ENCODE results near the gene CCDC27.

Gene CCDC27

GRCh38 chr1:3717715-3718601 lies 34.3 kb upstream of the CCDC27 start:
- TF ChIP-seq, protein P1, sequence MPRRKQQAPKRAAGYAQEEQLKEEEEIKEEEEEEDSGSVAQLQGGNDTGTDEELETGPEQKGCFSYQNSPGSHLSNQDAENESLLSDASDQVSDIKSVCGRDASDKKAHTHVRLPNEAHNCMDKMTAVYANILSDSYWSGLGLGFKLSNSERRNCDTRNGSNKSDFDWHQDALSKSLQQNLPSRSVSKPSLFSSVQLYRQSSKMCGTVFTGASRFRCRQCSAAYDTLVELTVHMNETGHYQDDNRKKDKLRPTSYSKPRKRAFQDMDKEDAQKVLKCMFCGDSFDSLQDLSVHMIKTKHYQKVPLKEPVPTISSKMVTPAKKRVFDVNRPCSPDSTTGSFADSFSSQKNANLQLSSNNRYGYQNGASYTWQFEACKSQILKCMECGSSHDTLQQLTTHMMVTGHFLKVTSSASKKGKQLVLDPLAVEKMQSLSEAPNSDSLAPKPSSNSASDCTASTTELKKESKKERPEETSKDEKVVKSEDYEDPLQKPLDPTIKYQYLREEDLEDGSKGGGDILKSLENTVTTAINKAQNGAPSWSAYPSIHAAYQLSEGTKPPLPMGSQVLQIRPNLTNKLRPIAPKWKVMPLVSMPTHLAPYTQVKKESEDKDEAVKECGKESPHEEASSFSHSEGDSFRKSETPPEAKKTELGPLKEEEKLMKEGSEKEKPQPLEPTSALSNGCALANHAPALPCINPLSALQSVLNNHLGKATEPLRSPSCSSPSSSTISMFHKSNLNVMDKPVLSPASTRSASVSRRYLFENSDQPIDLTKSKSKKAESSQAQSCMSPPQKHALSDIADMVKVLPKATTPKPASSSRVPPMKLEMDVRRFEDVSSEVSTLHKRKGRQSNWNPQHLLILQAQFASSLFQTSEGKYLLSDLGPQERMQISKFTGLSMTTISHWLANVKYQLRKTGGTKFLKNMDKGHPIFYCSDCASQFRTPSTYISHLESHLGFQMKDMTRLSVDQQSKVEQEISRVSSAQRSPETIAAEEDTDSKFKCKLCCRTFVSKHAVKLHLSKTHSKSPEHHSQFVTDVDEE (CRISPR knock-in tag; IDR thresholded peaks at IDR 0.05), result no peak
- TF ChIP-seq ISL1 (CRISPR knock-in tag; IDR thresholded peaks at IDR 0.05) (no peak), GLIS3 (CRISPR knock-in tag; IDR thresholded peaks at IDR 0.05) (no peak), BACH2 (CRISPR knock-in tag; IDR thresholded peaks at IDR 0.05; ENCODE audit: borderline replicate concordance) (no peak), ZC3H10 (CRISPR knock-in tag; IDR thresholded peaks at IDR 0.05) (no peak)
- ATAC-seq, result no peak

GRCh38 chr1:3718764-3719163 lies 33.5 kb upstream of the CCDC27 start:
- no peak for TF ChIP-seq POU6F1 (CRISPR knock-in tag; IDR thresholded peaks at IDR 0.05; ENCODE audit: borderline replicate concordance, low read depth)
- no peak for ATAC-seq

GRCh38 chr1:3721955-3722465 lies 30.2 kb upstream of the CCDC27 start:
- no peak for TF ChIP-seq GLIS3 (CRISPR knock-in tag; IDR thresholded peaks at IDR 0.05)
- TF ChIP-seq ZFP3 (CRISPR knock-in tag; IDR thresholded peaks at IDR 0.05), result no peak
- TF ChIP-seq CREB5 (CRISPR knock-in tag; IDR thresholded peaks at IDR 0.05; ENCODE audit: low read depth), result no peak
- no peak for TF ChIP-seq PPARA (CRISPR knock-in tag; IDR thresholded peaks at IDR 0.05; ENCODE audit: borderline replicate concordance)
- TF ChIP-seq, protein P2, sequence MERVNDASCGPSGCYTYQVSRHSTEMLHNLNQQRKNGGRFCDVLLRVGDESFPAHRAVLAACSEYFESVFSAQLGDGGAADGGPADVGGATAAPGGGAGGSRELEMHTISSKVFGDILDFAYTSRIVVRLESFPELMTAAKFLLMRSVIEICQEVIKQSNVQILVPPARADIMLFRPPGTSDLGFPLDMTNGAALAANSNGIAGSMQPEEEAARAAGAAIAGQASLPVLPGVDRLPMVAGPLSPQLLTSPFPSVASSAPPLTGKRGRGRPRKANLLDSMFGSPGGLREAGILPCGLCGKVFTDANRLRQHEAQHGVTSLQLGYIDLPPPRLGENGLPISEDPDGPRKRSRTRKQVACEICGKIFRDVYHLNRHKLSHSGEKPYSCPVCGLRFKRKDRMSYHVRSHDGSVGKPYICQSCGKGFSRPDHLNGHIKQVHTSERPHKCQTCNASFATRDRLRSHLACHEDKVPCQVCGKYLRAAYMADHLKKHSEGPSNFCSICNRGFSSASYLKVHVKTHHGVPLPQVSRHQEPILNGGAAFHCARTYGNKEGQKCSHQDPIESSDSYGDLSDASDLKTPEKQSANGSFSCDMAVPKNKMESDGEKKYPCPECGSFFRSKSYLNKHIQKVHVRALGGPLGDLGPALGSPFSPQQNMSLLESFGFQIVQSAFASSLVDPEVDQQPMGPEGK (CRISPR knock-in tag; IDR thresholded peaks at IDR 0.05; ENCODE audit: borderline replicate concordance), result no peak
- TF ChIP-seq OSR1 (CRISPR knock-in tag; IDR thresholded peaks at IDR 0.05), result no peak
- TF ChIP-seq CSRNP3 (CRISPR knock-in tag; IDR thresholded peaks at IDR 0.05), result no peak
- no peak for ATAC-seq

DNA sequence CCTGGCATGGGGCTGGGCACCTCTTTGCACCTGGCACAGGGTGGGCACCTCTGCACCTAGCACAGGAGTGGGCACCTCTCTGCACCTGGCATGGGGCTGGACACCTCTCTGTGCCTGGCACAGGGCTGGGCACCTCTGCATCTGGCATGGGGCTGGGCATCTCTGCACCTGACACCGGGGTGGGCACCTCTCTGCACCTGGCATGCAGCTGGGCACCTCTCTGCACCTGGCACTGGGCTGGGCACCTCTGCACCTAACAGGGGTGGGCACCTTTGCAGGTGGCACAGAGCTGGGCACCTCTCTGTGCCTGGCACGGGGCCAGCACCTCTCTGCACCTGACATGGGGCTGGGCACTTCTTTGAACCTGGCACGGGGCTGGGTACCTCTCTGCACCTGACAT lies 29.4 kb upstream of the CCDC27 start:
- no peak for ATAC-seq
- TF ChIP-seq ZFP30 (CRISPR knock-in tag; IDR thresholded peaks at IDR 0.05) (no peak), ZNF70 (CRISPR knock-in tag; IDR thresholded peaks at IDR 0.05) (no peak), RARB (CRISPR knock-in tag; IDR thresholded peaks at IDR 0.05) (no peak), POU6F1 (CRISPR knock-in tag; IDR thresholded peaks at IDR 0.05; ENCODE audit: borderline replicate concordance, low read depth) (no peak), ZC3H10 (CRISPR knock-in tag; IDR thresholded peaks at IDR 0.05) (no peak), TOX (CRISPR knock-in tag; IDR thresholded peaks at IDR 0.05; ENCODE audit: borderline replicate concordance) (no peak), ESRRG (CRISPR knock-in tag; IDR thresholded peaks at IDR 0.05) (no peak), ISL1 (CRISPR knock-in tag; IDR thresholded peaks at IDR 0.05) (no peak), SNAI2 (CRISPR knock-in tag; IDR thresholded peaks at IDR 0.05) (no peak)

DNA sequence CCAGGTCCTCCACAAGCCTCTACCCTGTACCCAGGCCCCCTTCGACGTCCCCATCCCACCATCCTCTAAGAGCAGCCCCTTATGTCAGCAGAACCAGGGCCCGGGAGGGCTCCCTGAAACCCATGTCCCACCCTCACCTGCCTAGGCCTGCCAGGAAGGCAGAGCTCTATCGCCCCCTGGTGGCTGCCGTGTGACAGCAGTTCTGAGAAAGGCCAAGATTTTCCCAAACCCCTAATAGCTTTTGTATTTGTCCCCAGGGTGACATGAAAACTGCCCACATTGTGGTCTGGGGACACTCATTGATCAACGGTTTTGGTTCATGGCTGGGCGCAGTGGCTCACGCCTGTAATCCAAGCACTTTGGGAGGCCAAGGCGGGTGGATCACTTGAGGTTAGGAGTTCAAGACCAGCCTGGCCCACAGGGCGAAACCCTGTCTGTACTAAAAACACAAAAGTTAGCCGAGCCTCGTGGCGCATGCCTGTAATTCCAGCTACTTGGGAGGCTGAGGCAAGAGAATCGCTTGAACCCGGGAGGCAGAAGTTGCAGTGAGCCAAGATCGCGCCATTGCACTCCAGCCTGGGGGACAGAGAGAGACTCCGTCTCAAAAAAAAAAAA lies 27.7 kb upstream of the CCDC27 start:
- peak; percentile 77 for ATAC-seq

Data from SK-N-SH treated with all-trans-retinoic acid at 6 μM for 48 hours (cell line).